Neuron (in vitro differentiated cells): Measurements from ENCODE around the gene NEK11.
"Not testable (repeated sequence)": the region's sequence is repeated elsewhere in the genome, so short reads cannot be mapped to it uniquely, and the experiment has no call there.

ENCODE experiments used
- H2AFZ ChIP-seq: one replicate; pipeline ENCODE4 v1.6.1; 2013; ENCODE audit warnings: low read depth, mild to moderate bottlenecking, inconsistent platforms, low read length, moderate library complexity
- H3K27me3 ChIP-seq: one replicate; pipeline ENCODE4 v1.6.1; 2013; ENCODE audit warnings: low read length; ENCODE audit not compliant: insufficient read depth
- H3K36me3 ChIP-seq: one replicate; pipeline ENCODE4 v1.6.1; 2013; ENCODE audit warnings: low read length; ENCODE audit not compliant: insufficient read depth
- H3K4me1 ChIP-seq: one replicate; pipeline ENCODE4 v1.6.1; 2013; ENCODE audit warnings: low read length; ENCODE audit not compliant: insufficient read depth
- H3K4me3 ChIP-seq: 2 replicates; pipeline ENCODE4 v1.5.1; 2013; ENCODE audit warnings: mild to moderate bottlenecking, low read length, moderate library complexity
- H3K9me3 ChIP-seq: one replicate; pipeline ENCODE4 v1.6.1; 2013; ENCODE audit warnings: low read length

NEK11 gene

GRCh38 chr3:131323014-131323413 lies 296.3 kb downstream of the NEK11 start:
- no peaks in the 10 kb centered on the region for H3K36me3 ChIP-seq
- H3K9me3 ChIP-seq = no peaks in the 10 kb centered on the region
- H3K4me3 ChIP-seq = no peak overlapping the region
- no peak overlapping the region for H2AFZ ChIP-seq
- H3K27me3 ChIP-seq = no peaks in the 10 kb centered on the region
- H3K4me1 ChIP-seq = no peaks in the 10 kb centered on the region

- H3K9me3 ChIP-seq = no peaks in the 10 kb centered on the region
- no peak overlapping the region for H2AFZ ChIP-seq
- H3K4me1 ChIP-seq = no peaks in the 10 kb centered on the region
- H3K4me3 ChIP-seq = no peak overlapping the region
- H3K27me3 ChIP-seq = no peaks in the 10 kb centered on the region
- H3K36me3 ChIP-seq = no peaks in the 10 kb centered on the region
These were observed 297.1 kb downstream of the NEK11 start for GRCh38 chr3:131323792-131324191.

- no peak overlapping the region for H2AFZ ChIP-seq
- no peaks in the 10 kb centered on the region for H3K4me1 ChIP-seq
- H3K36me3 ChIP-seq = no peaks in the 10 kb centered on the region
- H3K27me3 ChIP-seq = no peaks in the 10 kb centered on the region
- H3K9me3 ChIP-seq = no peaks in the 10 kb centered on the region
- H3K4me3 ChIP-seq = no peak overlapping the region
These were observed 298.2 kb downstream of the NEK11 start for GRCh38 chr3:131324923-131325322.

- Histone ChIP-seq H3K36me3 (no peaks in the 10 kb centered on the region), H3K4me1 (no peaks in the 10 kb centered on the region), H3K4me3 (no peak overlapping the region), H2AFZ (no peak overlapping the region), H3K9me3 (no peaks in the 10 kb centered on the region), H3K27me3 (no peaks in the 10 kb centered on the region)
These were observed 299.6 kb downstream of the NEK11 start for GRCh38 chr3:131326307-131326706.

GRCh38 chr3:131328721-131329120 lies 302.0 kb downstream of the NEK11 start:
- Histone ChIP-seq H3K27me3 (no peaks in the 10 kb centered on the region), H3K4me3 (no peak overlapping the region), H3K9me3 (no peaks in the 10 kb centered on the region), H3K4me1 (no peaks in the 10 kb centered on the region), H3K36me3 (no peaks in the 10 kb centered on the region), H2AFZ (no peak overlapping the region)

GRCh38 chr3:131329774-131330173 lies 303.1 kb downstream of the NEK11 start:
- no peaks in the 10 kb centered on the region for H3K36me3 ChIP-seq
- H3K27me3 ChIP-seq = no peaks in the 10 kb centered on the region
- H3K9me3 ChIP-seq = no peaks in the 10 kb centered on the region
- H2AFZ ChIP-seq = no peak overlapping the region
- H3K4me1 ChIP-seq = no peaks in the 10 kb centered on the region
- no peak overlapping the region for H3K4me3 ChIP-seq

GRCh38 chr3:131331456-131332085 lies 304.9 kb downstream of the NEK11 start:
- H3K27me3 ChIP-seq, H3K9me3 ChIP-seq, H2AFZ ChIP-seq, H3K4me3 ChIP-seq, H3K4me1 ChIP-seq, H3K36me3 ChIP-seq: not testable (repeated sequence)

- no peak overlapping the region for H2AFZ ChIP-seq
- no peaks in the 10 kb centered on the region for H3K9me3 ChIP-seq
- H3K4me3 ChIP-seq = no peak overlapping the region
- H3K27me3 ChIP-seq = no peaks in the 10 kb centered on the region
- no peaks in the 10 kb centered on the region for H3K36me3 ChIP-seq
- no peaks in the 10 kb centered on the region for H3K4me1 ChIP-seq
These were observed 312.4 kb downstream of the NEK11 start for GRCh38 chr3:131338948-131339640.

GRCh38 chr3:131341761-131342160 lies 315.1 kb downstream of the NEK11 start:
- no peaks in the 10 kb centered on the region for H3K36me3 ChIP-seq
- no peak overlapping the region for H3K4me3 ChIP-seq
- no peaks in the 10 kb centered on the region for H3K27me3 ChIP-seq
- no peaks in the 10 kb centered on the region for H3K4me1 ChIP-seq
- no peak overlapping the region for H2AFZ ChIP-seq
- no peaks in the 10 kb centered on the region for H3K9me3 ChIP-seq

- Histone ChIP-seq H2AFZ (no peak overlapping the region), H3K36me3 (no peaks in the 10 kb centered on the region)
These were observed 322.2 kb downstream of the NEK11 start for GRCh38 chr3:131348911-131349310.

GRCh38 chr3:131349454-131349853 lies 322.8 kb downstream of the NEK11 start:
- H3K27me3 ChIP-seq = no peaks in the 10 kb centered on the region
- H3K4me3 ChIP-seq = no peak overlapping the region
- no peaks in the 10 kb centered on the region for H3K4me1 ChIP-seq
- H3K9me3 ChIP-seq = no peaks in the 10 kb centered on the region
- no peaks in the 10 kb centered on the region for H3K36me3 ChIP-seq
- H2AFZ ChIP-seq = no peak overlapping the region

More at GRCh38 chr3:131348911-131349310, 322.2 kb downstream of the NEK11 start:
- Histone ChIP-seq H3K9me3 (no peaks in the 10 kb centered on the region), H3K4me3 (no peak overlapping the region), H3K4me1 (no peaks in the 10 kb centered on the region), H3K27me3 (no peaks in the 10 kb centered on the region)

- Histone ChIP-seq H3K27me3 (no peaks in the 10 kb centered on the region), H3K4me3 (no peak overlapping the region), H3K36me3 (no peaks in the 10 kb centered on the region), H2AFZ (no peak overlapping the region), H3K9me3 (no peaks in the 10 kb centered on the region), H3K4me1 (no peaks in the 10 kb centered on the region)
These were observed 323.3 kb downstream of the NEK11 start for GRCh38 chr3:131349946-131350347.

- no peaks in the 10 kb centered on the region for H3K4me1 ChIP-seq
- no peaks in the 10 kb centered on the region for H3K9me3 ChIP-seq
- H3K4me3 ChIP-seq = no peak overlapping the region
- no peak overlapping the region for H2AFZ ChIP-seq
- H3K27me3 ChIP-seq = no peaks in the 10 kb centered on the region
- no peaks in the 10 kb centered on the region for H3K36me3 ChIP-seq
These were observed 323.8 kb downstream of the NEK11 start for GRCh38 chr3:131350506-131350905.
